ENCODE data around the gene SLC6A6.

DNA sequence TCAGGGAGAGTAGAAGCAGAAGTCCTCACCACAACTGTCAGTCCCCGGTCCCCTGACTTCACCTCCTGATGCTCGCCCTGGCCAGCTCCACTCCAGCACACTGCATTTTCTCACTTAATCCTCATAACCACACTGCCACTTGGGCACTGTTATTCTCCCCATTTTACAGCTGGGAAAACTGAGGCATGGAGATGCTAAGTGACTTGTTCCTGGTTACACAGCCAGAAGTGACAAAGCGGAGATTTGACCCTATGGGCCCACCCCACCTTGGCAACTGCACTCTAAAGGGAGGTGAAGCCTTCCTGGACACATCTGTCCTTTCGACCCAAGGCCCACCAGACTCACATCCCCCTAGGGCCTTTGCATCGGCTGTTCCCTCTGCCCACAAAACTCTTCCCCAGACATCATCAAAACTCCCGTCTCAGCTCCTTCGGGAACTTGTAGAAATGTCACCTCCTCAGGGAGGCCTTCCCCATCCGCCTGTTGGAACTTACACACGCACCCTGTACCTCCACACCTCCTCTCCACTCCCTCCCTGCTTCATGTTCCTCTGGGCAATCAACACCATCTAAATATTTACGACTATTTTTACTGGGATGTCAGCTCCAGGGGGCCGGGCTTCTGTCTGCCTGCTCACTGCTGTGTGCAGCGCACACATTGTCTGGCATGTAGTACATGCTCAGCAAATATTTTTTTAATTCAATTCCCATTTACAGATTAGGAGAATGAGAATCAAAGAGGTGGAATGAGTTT, 134.6 kb downstream of the SLC6A6 start:
- TF ChIP-seq CTCF (IDR thresholded peaks at IDR 0.05) (no peak), EP300 (IDR thresholded peaks at IDR 0.05) (no peak), POLR2A (IDR thresholded peaks at IDR 0.05) (no peak), POLR2AphosphoS5 (IDR thresholded peaks at IDR 0.05) (no peak)

Measured in stomach (tissue), 4 donors.